HG02840 (cell line): ENCODE data around the gene NUP210.
"Not testable (repeated sequence)": the region's sequence is repeated elsewhere in the genome, so short reads cannot be mapped to it uniquely, and the experiment has no call there.

Experiments used
- ATAC-seq: cut with Tn5 transposase; IDR thresholded peaks from one replicate; pipeline ENCODE4 v1.9.1; 2021; ENCODE audit warnings: mild to moderate bottlenecking, moderate library complexity, moderate number of reproducible peaks; ENCODE audit not compliant: unreplicated experiment, low FRiP score

Gene NUP210

DNA sequence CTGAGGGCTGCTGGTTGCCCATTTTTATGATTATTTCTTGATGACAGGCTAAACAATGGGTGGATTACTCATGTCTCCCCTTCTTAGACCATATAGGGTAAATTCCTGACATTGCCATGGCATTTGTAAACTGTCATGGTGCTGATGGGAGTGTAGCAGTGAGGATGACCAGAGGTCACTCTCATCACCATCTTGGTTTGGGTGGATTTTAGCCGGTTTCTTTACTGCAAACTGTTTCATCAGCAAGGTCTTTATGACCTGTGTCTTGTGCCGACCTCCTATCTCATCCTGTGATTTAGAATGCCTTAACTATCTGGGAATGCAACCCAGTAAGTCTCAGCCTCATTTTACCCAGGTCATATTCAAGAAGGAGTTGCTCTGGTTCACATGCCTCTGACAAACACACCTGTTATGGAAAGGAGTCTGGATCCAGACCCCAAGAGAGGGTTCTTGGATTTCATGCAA is 10.3 kb upstream of the NUP210 start:
- ATAC-seq = not testable (repeated sequence)

- no peak for ATAC-seq
Measured at GRCh38 chr3:13429631-13430291, 9.6 kb upstream of the NUP210 start.

GRCh38 chr3:13428678-13429077 is 8.6 kb upstream of the NUP210 start:
- ATAC-seq = not testable (repeated sequence)

DNA sequence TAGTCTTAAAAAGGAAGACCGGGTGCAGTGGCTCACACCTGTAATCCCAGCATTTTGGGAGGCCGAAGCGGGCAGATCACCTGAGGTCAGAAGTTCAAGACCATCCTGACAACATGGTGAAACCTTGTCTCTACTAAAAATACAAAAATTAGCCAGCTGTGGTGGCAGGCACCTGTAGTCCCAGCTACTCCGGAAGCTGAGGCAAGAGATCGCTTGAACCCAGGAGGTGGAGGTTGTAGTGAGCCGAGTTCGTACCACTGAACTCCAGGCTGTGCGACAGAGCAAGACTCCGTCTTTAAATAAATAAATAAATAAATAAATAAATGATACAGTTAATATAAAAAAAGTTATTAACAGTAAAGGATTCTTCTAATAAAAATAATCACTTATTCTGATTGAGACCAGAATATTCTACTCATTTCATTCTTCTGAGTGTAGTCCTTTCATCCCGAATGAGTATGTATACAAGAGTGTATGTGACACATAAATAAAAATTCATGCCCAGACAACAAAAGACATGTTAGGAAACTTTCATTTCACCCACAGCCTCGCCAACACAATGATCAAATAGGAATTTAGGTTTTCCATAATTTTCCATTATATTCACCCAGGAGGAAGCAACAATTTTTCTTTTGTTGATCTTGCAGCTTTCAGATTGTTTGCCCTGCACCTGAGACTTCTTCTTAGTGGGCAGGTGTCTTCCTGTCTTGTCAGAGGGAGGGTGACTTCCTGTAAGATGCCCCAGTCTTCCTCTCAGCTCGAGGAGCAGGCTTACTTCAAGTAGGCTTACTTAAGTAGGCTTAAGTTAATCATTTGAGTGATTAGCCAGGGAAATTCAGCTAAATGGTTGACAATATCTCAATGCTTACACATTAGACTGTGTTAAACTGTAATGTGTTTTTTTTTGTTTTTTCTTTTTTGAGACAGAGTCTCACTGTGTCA is 7.8 kb upstream of the NUP210 start:
- ATAC-seq = no peak

GRCh38 chr3:13426591-13426990 is 6.5 kb upstream of the NUP210 start:
- no peak for ATAC-seq

DNA sequence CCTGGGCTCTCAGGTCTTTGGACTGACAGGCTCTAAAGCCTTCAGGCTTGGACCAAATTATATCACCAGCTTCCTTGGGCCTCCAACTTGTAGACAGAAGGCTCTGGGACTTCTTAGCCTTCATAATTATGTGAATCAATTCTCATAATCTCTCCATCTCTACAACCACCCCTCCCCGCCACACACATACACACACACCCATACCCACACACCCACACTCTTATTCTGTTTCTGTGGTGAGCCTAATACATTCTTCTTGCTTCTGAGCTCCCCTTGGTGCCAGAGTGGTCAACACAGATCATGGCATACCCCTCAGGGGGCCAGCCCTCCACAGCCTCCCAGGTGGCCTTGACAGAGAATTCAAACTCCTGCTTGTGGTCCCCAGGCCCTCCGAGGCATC is 5.6 kb upstream of the NUP210 start:
- no peak for ATAC-seq

GRCh38 chr3:13424865-13425617 is 4.9 kb upstream of the NUP210 start:
- no peak for ATAC-seq

- ATAC-seq = no peak
Measured at GRCh38 chr3:13424141-13424844, 4.2 kb upstream of the NUP210 start.

DNA sequence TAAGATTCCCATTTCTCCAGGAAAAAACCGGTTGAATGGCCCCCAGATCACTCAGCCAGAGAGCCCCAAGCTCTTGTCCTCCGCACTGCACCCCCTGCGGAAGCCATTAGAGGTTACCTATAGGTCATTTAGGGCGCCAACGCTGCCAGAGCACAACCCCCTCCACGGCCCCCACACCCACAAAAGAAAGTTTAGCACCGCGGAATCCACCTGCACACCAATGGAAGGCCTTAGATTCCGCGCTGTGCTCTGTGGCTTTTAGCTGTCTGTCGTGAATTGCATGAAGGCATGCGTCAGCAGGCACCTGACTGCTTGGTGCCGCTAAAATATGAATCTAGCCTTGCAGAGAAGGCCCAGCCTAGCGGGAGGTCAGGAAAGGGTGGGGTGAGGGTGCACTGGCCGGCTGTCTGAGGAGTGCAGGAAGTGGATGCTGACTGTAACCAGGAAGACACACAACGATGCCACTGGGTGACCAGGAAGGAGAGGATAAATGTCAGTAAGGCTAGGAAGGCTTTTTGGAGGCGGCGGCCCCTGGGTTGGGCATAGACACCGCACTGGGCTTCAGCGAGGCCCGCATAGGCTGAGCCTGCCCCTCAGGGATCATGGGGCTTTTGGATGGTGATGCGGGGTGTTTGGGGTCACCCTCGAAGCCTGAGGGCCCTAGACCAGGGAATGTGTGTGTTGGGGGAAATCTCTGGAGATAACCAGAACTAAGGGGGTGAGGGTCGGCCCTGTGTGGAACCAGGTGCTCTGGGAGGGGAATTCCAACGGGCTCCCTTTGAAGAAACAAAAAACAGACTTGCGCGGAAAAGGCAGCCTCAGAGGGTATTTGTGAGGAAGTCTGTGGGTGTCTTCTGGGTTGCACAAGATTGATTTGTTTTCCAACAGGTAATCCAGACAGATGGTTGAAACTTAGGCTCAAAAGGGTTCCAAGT is 976 bp upstream of the NUP210 start:
- ATAC-seq = no peak

GRCh38 chr3:13419505-13420044 is 547 bp downstream of the NUP210 start:
- peak; percentile 40 for ATAC-seq

- no peak for ATAC-seq
Measured at GRCh38 chr3:13417166-13417947, 2.8 kb downstream of the NUP210 start.

DNA sequence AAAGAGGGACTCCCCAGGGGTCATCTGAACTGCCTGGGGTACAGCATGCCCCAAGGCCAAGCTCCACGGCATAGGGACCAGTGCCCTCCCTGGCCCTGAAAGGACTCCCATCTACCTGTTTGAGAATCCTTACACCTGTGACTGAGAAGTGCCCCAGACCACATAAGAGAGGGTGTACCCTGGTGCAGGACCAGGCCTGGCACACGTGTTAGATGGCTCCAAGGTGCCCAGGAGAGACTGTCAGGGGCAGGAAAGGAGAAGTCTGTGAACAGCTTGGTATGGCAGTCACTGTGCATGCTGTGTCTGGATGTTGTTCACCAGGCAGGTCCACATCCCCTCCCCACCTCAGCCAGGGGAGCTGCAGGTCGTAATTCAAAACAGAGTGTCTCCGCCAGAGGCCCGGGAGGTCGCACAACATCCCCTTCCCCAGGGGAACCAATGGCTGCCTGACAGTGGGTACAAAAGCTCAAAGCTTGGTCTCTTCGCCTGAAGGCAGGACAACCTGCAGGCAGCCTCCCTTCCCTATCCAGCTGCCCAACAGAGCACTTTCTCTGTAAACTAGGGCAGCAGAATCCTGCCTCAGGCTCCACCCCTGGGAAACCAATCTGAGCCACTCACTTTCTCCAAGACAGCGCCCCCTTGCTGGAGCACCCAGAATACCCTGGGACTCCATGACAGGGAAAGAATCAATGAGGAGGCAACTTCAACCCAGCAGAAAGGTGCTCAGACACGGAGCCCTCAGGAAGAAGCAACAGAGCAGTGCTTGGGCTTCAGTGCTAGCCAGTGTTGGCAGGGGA is 3.9 kb downstream of the NUP210 start:
- no peak for ATAC-seq

DNA sequence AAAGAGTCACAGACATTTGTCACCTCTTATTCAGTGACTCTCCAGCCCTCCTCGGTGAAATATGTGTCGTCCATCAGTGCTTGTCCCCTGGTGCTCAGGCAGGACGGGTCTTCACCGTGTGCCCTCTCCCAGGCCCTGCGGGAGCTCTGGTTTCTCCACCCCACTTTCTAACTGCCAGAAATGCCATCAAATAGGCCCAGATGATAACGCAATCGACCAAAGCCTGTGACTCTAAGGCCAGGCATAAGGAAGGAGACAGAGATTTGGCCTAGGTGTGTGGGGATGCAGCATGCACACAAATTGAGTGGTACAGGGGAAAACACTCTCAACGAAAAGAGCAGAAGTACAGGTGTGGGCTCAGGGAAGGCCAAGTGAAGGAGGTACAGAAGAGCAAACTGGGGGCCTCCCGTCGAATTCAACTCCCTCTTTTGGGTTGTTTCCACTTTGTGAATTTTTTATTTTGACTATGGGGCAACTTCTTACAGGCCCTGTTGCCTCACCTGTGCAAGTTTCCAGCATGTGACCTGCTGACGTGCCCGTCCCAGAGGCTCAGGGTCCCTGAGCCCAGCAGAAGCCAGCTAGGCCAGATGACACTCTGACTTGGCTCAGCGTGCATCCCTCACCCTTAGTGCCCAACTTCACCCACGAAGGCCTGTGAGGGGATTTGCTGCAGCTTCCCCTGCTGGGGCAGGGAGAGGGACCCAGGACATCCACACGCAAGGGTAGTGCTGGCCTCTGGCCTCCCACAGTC is 4.7 kb downstream of the NUP210 start:
- ATAC-seq = no peak

DNA sequence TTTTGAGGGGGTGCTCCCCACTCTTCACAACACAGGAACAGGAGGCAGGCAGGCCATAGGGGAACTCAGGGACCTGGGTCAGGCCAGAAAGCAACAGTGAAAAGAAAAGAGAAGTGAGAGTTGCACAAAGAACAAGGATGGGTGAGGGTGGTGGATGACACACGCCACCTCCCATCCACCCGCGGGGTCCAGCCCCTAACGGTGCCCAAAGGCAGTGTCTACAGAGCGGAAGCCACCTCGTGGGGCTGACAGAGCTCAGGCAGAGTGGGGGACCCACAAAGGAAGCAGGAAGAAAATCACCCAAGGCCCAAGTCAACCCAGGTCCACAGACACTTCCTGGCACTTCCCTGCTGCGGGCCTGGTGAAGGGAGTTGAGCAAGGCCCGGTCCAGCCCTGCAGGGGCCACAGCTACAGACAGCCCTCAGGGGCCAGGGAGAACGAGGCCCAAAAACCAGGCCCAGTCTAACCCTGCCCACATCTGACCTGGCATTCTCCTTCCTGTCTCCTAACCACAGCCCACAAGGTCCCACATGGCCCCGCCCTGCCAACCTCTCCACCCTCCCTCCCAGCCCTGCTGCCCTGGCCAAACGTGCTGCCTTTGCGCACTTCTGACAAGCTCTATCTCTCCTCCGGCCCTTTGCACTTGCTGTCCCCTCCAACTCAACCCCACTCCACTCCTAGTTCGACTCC is 5.9 kb downstream of the NUP210 start:
- ATAC-seq = peak; percentile 87

DNA sequence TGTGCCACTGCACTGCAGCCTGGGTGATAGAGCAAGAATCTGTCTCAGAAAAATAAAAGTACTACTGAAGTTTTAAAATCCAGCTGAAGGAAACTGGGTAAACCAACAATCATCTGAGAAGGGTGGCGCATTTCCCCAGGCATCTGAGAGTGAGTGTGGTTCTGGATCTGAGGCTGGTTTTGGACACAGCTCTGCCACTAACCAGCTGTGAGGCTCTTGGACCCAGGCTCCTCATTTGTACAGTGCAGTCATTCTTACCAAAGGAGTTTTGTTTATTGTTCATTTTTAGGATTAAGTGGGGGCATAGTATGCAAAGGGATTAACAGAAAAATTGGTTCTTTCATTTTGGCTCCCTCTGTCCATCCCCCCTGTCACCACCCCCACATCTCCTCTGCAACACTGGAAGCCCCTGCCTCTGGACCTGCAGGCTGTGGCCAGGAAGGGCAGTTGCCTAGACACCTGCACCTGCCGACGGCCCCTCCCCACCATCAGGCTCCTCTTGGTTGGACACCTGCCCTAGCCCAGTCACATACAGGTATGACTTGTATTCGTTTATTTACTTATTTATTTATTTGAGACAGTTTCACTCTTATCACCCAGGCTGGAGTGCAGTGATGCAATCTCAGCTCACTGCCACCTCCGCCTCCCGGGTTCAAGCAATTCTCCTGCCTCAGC is 8.8 kb downstream of the NUP210 start:
- no peak for ATAC-seq

DNA sequence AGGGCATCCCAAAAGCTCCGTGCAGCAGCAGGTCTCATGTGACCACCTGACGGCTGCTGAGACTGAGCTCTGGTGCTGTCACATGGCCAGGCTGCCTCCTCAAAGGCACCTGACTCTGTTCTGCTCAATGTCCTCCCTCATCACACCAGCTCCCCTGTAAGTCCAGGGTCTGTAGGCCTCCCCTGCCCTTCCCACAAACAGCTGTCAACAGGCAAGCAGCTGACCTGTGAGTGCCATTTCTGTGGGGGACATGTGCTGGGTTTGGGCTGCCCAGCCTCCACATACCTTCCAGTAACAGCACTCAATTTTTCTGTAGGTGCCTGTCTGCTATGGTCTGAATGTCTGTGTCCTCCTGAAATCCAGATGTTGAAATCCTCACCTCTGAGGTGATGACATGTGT is 11.2 kb downstream of the NUP210 start:
- no peak for ATAC-seq
